Mesenchymal stem cell (in vitro differentiated cells and primary cell): ENCODE measurements around the gene ASIP.
A peak's percentile ranks its signal among the peaks of the same experiment; 100 is the strongest.

Experiments
- DNase-seq: peaks from one replicate; pipeline ENCODE4 v3.0.0-alpha.2; 2013
- H2AFZ ChIP-seq: one replicate; pipeline ENCODE4 v1.6.1; 2013; ENCODE audit warnings: low read depth, mild to moderate bottlenecking, control low read depth, inconsistent platforms, low read length, moderate library complexity
- H2AK5ac ChIP-seq: 2 replicates; pipeline ENCODE4 v1.6.1; 2013; ENCODE audit warnings: low read length, moderate library complexity, mild to moderate bottlenecking, inconsistent platforms; ENCODE audit not compliant: severe bottlenecking
- H2BK120ac ChIP-seq: one replicate; pipeline ENCODE4 v1.6.1; 2013; ENCODE audit warnings: low read depth, mild to moderate bottlenecking, inconsistent platforms, low read length, moderate library complexity
- H2BK12ac ChIP-seq, 2 experiments: one replicate each; pipeline ENCODE4 v1.6.1; 2013; ENCODE audit warnings: inconsistent platforms in 2 of 2, low read length in 2 of 2, mild to moderate bottlenecking in 2 of 2, moderate library complexity in 2 of 2, control low read depth in 1 of 2
- H2BK15ac ChIP-seq: one replicate; pipeline ENCODE4 v1.6.1; 2013; ENCODE audit warnings: mild to moderate bottlenecking, low read depth, inconsistent platforms; ENCODE audit not compliant: poor library complexity, severe bottlenecking
- H2BK5ac ChIP-seq: 2 replicates; pipeline ENCODE4 v1.6.1; 2013; ENCODE audit warnings: low read depth, mild to moderate bottlenecking, low read length, control low read depth, inconsistent platforms; ENCODE audit not compliant: poor library complexity, severe bottlenecking
- H3K14ac ChIP-seq, 2 experiments: one replicate each; pipeline ENCODE4 v1.6.1; 2013; ENCODE audit warnings: inconsistent platforms in 2 of 2, low read length in 2 of 2, control low read depth in 1 of 2, mild to moderate bottlenecking in 1 of 2, moderate library complexity in 1 of 2
- H3K18ac ChIP-seq, 2 experiments: one replicate each; pipeline ENCODE4 v1.6.1; 2013; ENCODE audit warnings: inconsistent platforms in 2 of 2, low read length in 2 of 2, control low read depth in 1 of 2, low read depth in 1 of 2, mild to moderate bottlenecking in 1 of 2
- H3K23ac ChIP-seq, 2 experiments: one replicate each; pipeline ENCODE4 v1.6.1; 2013; ENCODE audit warnings: inconsistent platforms in 2 of 2, low read length in 2 of 2, mild to moderate bottlenecking in 2 of 2, moderate library complexity in 2 of 2, control low read depth in 1 of 2
- H3K27ac ChIP-seq: 2 replicates; pipeline ENCODE4 v1.5.1; 2013; ENCODE audit warnings: mild to moderate bottlenecking, moderate library complexity, low read length, control low read depth, inconsistent platforms; ENCODE audit not compliant: poor library complexity, severe bottlenecking
- H3K27me3 ChIP-seq, 2 experiments: 2 replicates each; pipeline versions ENCODE4 v1.6.1 to v1.7.0; 2013; ENCODE audit warnings: low read length in 2 of 2, mild to moderate bottlenecking in 2 of 2, moderate library complexity in 2 of 2, control low read depth in 1 of 2, inconsistent platforms in 1 of 2; ENCODE audit not compliant: control insufficient read depth in 1 of 2, insufficient read depth in 1 of 2
- H3K36me3 ChIP-seq, 2 experiments: 2 replicates each; pipeline versions ENCODE4 v1.6.1 to v1.7.0; 2013; ENCODE audit warnings: low read length in 2 of 2, control low read depth in 1 of 2, inconsistent platforms in 1 of 2, low read depth in 1 of 2, mild to moderate bottlenecking in 1 of 2; ENCODE audit not compliant: insufficient read depth in 2 of 2, control insufficient read depth in 1 of 2
- H3K4ac ChIP-seq, 2 experiments: one replicate each; pipeline ENCODE4 v1.6.1; 2013; ENCODE audit warnings: inconsistent platforms in 2 of 2, low read length in 2 of 2, mild to moderate bottlenecking in 2 of 2, moderate library complexity in 2 of 2, control low read depth in 1 of 2, low read depth in 1 of 2
- H3K4me1 ChIP-seq: 2 replicates; pipeline ENCODE4 v1.6.1; 2013; ENCODE audit warnings: low read depth, low read length, control low read depth; ENCODE audit not compliant: control insufficient read depth, insufficient read depth
- H3K4me2 ChIP-seq: 2 replicates; pipeline ENCODE4 v1.6.1; 2013; ENCODE audit warnings: low read length, mild to moderate bottlenecking, inconsistent platforms; ENCODE audit not compliant: poor library complexity, severe bottlenecking
- H3K4me3 ChIP-seq, 2 experiments: 2 replicates each; pipeline versions ENCODE4 v1.5.1 to v1.7.0; 2013; ENCODE audit warnings: low read length in 2 of 2, mild to moderate bottlenecking in 2 of 2, control low read depth in 1 of 2, low read depth in 1 of 2; ENCODE audit not compliant: insufficient read depth in 1 of 2
- H3K79me1 ChIP-seq: replicated peaks from 2 replicates; pipeline ENCODE4 v1.6.1; 2013; ENCODE audit warnings: mild to moderate bottlenecking, control low read depth, low read length, inconsistent platforms; ENCODE audit not compliant: poor library complexity, severe bottlenecking
- H3K9ac ChIP-seq: 2 replicates; pipeline ENCODE4 v1.7.0; 2013; ENCODE audit warnings: mild to moderate bottlenecking, low read length, moderate library complexity
- H3K9me3 ChIP-seq: 2 replicates; pipeline ENCODE4 v1.7.0; 2013; ENCODE audit warnings: mild to moderate bottlenecking, low read length; ENCODE audit not compliant: control insufficient read depth
- H4K8ac ChIP-seq: one replicate; pipeline ENCODE4 v1.6.1; 2013; ENCODE audit warnings: inconsistent platforms, mild to moderate bottlenecking, low read length, moderate library complexity
- H4K91ac ChIP-seq: one replicate; pipeline ENCODE4 v1.6.1; 2013; ENCODE audit warnings: mild to moderate bottlenecking, low read length, inconsistent platforms
- WGBS: methylation state at CpG from one replicate; pipeline ENCODE4 v1.1.7; 2013; ENCODE audit warnings: mixed read lengths; 5-methylcytosine and 5-hydroxymethylcytosine counted together

Gene ASIP

DNA sequence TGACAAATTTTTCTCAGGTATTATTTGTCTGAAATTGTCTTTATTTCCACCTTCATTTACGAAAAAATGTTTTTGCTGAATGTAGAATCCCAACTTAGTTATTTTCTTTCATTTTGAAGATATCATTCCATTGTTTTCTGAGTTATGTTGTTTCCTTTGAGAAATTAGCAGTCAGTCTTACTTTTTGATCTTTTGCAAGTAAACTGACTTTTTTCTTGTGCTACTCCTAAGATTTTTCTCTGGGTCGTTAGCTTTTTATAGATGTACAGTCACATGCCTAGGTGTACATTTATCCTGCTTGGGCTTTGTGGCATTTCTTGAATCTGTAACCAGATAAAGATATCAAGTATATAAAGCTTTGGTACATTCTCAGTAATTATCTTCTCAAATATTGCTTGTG, 29.6 kb upstream of the ASIP start:
- no peak overlapping the region for H3K14ac ChIP-seq
- H2AFZ ChIP-seq, result no peak overlapping the region
- H3K36me3 ChIP-seq, result peaks cover 0 to 4% of the 10 kb centered on the region in 2 experiments
- no peak overlapping the region for H3K23ac ChIP-seq
- H4K91ac ChIP-seq, result no peak overlapping the region
- H2BK120ac ChIP-seq, result no peak overlapping the region
- no peaks in the 10 kb centered on the region for H3K4me1 ChIP-seq
- no peak overlapping the region for H3K4ac ChIP-seq
- H3K18ac ChIP-seq, result no peak overlapping the region
- H2BK12ac ChIP-seq, result no peak overlapping the region
- H3K27me3 ChIP-seq, result peaks cover 0 to 6% of the 10 kb centered on the region in 2 experiments
- H3K9ac ChIP-seq, result no peak overlapping the region
- no peak for DNase-seq
- no peaks in the 10 kb centered on the region for H3K79me1 ChIP-seq
- no peak overlapping the region for H2BK5ac ChIP-seq
- H3K9me3 ChIP-seq, result peaks cover 52% of the 10 kb centered on the region
- no peak overlapping the region for H3K4me3 ChIP-seq
- no peak overlapping the region for H2AK5ac ChIP-seq
- no peak overlapping the region for H2BK15ac ChIP-seq
- no CpG with 5 or more reads among the region's 2 CpGs for WGBS
- H4K8ac ChIP-seq, result no peak overlapping the region
- no peak overlapping the region for H3K27ac ChIP-seq
- H3K4me2 ChIP-seq, result no peak overlapping the region

DNA sequence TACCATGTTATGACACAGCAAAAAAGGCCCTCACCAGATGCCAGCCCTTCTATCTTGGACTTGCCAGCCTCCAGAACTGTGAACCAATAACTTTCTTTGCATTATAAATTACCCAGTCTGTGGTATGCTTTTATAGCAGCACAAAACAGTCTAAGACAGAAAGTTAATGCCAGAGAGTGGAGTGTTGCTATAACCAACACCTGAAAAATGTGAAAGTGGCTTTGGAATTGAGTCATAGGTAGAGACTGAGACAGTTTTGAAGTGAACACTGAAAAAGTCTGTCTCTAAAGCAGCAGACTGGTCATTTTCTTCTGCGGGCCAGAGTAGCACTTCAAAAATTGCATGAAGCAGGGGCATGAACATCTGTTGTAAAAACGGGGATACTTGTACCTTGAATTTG, 28.0 kb upstream of the ASIP start:
- WGBS, result 94% methylated on average over 2 of the region's 2 CpGs
- H2BK12ac ChIP-seq, result no peak overlapping the region
- no peak overlapping the region for H3K18ac ChIP-seq
- peaks cover 46% of the 10 kb centered on the region for H3K9me3 ChIP-seq
- H2BK120ac ChIP-seq, result no peak overlapping the region
- H2BK5ac ChIP-seq, result no peak overlapping the region
- no peak for DNase-seq
- H4K91ac ChIP-seq, result no peak overlapping the region
- H4K8ac ChIP-seq, result no peak overlapping the region
- no peak overlapping the region for H3K4ac ChIP-seq
- H3K27ac ChIP-seq, result no peak overlapping the region
- no peaks in the 10 kb centered on the region for H3K79me1 ChIP-seq
- H3K4me3 ChIP-seq, result no peak overlapping the region
- no peak overlapping the region for H3K23ac ChIP-seq
- no peaks in the 10 kb centered on the region for H3K4me1 ChIP-seq
- no peak overlapping the region for H3K14ac ChIP-seq
- peaks cover 0 to 6% of the 10 kb centered on the region in 2 experiments for H3K27me3 ChIP-seq
- H3K36me3 ChIP-seq, result peaks cover 0 to 4% of the 10 kb centered on the region in 2 experiments
- H2BK15ac ChIP-seq, result no peak overlapping the region
- H2AK5ac ChIP-seq, result no peak overlapping the region
- H3K9ac ChIP-seq, result no peak overlapping the region
- no peak overlapping the region for H3K4me2 ChIP-seq
- H2AFZ ChIP-seq, result no peak overlapping the region

DNA sequence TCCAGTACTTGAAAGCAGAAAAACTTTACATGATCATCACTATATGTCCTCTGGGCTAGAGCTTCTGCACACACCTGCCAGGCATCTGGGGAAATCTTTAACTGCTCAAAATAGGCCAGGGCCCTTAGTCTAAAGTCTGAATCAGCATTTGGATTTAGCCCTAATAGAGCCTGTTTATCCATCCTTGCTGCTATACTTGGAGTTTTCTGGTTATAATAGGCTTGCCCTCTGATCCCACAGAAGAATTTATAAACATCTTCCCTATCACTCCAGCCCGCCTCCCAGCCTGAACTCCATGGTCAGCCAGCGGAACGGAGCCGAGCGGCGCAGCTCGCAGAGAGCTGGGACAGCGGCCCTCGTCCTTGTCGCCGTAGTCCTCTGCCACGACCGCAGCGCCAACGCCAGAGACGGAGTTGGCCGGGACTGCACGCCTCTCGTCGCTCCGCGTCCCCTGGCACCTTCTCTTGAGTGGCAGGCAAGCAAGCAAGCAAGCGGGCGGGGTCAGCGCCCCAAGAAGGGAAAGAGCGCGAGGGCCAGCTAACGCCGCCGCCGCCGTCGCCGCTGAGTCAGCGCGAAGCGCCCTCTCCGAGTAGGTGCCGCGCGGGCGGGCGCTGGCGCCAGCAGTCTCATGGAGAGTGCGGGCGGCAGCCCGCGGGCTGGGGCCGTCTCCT, 25.4 kb upstream of the ASIP start:
- H3K14ac ChIP-seq, result peak overlapping the region in 1 of 2 experiments; percentile 68
- peak overlapping the region; percentile 29 to 92 for H2BK12ac ChIP-seq
- no peaks in the 10 kb centered on the region for H3K4me1 ChIP-seq
- H2AK5ac ChIP-seq, result no peak overlapping the region
- H2AFZ ChIP-seq, result peak overlapping the region; percentile 94
- peaks cover 30% of the 10 kb centered on the region for H3K9me3 ChIP-seq
- peak overlapping the region in 1 of 2 experiments; percentile 75 for H3K23ac ChIP-seq
- peak overlapping the region; percentile 88 for H4K91ac ChIP-seq
- H3K4me3 ChIP-seq, result peak overlapping the region; percentile 64 to 84
- no peak overlapping the region for H2BK15ac ChIP-seq
- H3K27me3 ChIP-seq, result peaks cover 0 to 6% of the 10 kb centered on the region in 2 experiments
- peak overlapping the region; percentile 79 for H3K9ac ChIP-seq
- under 1% methylated on average over 44 of the region's 49 CpGs for WGBS
- peak overlapping the region; percentile 10 for H3K27ac ChIP-seq
- no peak overlapping the region for H2BK5ac ChIP-seq
- H3K4me2 ChIP-seq, result peak overlapping the region; percentile 76
- H3K36me3 ChIP-seq, result no peaks in the 10 kb centered on the region
- H2BK120ac ChIP-seq, result no peak overlapping the region
- H4K8ac ChIP-seq, result peak overlapping the region; percentile 70
- H3K4ac ChIP-seq, result peak overlapping the region; percentile 54 to 66
- H3K79me1 ChIP-seq, result no peaks in the 10 kb centered on the region
- H3K18ac ChIP-seq, result peak overlapping the region; percentile 78 to 96
- DNase-seq, result peak; percentile 80

DNA sequence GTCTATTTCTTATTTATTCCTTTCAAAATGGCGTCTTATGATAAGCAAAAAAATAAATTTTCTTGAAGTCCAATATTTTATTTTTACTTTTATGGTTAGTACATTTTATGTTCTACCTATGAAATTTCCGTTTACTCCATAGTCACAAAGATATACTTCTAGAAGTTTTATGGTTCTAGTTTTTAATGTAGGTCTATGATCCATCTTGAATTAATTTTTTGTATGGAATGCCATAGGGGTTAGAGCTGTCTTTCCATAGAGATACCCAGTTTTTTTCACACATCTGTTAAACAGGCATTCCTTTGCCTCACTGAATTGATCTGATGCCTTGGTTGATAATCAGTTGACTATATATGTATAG, 24.9 kb upstream of the ASIP start:
- Histone ChIP-seq H2BK120ac (no peak overlapping the region), H2AFZ (no peak overlapping the region), H2AK5ac (no peak overlapping the region), H2BK12ac (no peak overlapping the region), H3K23ac (no peak overlapping the region), H3K4me2 (peak overlapping the region; percentile 76), H3K4ac (no peak overlapping the region), H3K4me1 (no peaks in the 10 kb centered on the region), H3K14ac (no peak overlapping the region), H3K18ac (no peak overlapping the region), H3K79me1 (no peaks in the 10 kb centered on the region), H2BK15ac (no peak overlapping the region), H3K36me3 (no peaks in the 10 kb centered on the region), H2BK5ac (no peak overlapping the region), H3K27me3 (peaks cover 0 to 6% of the 10 kb centered on the region in 2 experiments), H4K91ac (no peak overlapping the region), H3K4me3 (peak overlapping the region; percentile 64 to 84), H3K27ac (no peak overlapping the region), H4K8ac (no peak overlapping the region), H3K9ac (peak overlapping the region; percentile 79), H3K9me3 (peaks cover 25% of the 10 kb centered on the region)
- WGBS, result no CpG with 5 or more reads among the region's 2 CpGs
- DNase-seq, result no peak
